ENCODE measurements around the gene RTF2.

GRCh38 chr20:56454754-56455153 is 13.7 kb upstream of the RTF2 start:
- TF ChIP-seq SIN3A (IDR thresholded peaks at IDR 0.05; ENCODE audit: borderline replicate concordance, insufficient read depth, low read length) (no peak), FOXP2 (optimal IDR thresholded peaks at IDR 0.05; ENCODE audit: borderline replicate concordance, extremely low read depth, extremely low read length, insufficient read depth) (no peak), REST (IDR thresholded peaks at IDR 0.05; ENCODE audit: insufficient read depth in 1 of 2, low read depth in 2 of 2, low read length in 2 of 2) (no peak)

Data from PFSK-1 (cell line).